ENCODE results near the gene JOSD1. TPM values are rescaled to one million over a fixed set of nuclear protein-coding genes. Genes with fewer than 3 reads are reported as not detected.

JOSD1 gene
- total and polyA plus RNA-seq, 9 of the 15 experiments (the other 6 are each of a cell fraction or from before 2014, with no cell fraction given) = 8.9 to 39.1 (median 30.4) TPM

GRCh38 chr22:38700789-38701628 lies at the start of gene JOSD1 (continued):
- TF ChIP-seq JUND (IDR thresholded peaks at IDR 0.05; ENCODE audit: borderline replicate concordance, low read depth, low read length) = peak; percentile 97
- peak; percentile 89; the same call in 2 of the 3 replicates for TF ChIP-seq JUND (tag; IDR thresholded peaks at IDR 0.05; ENCODE audit: borderline replicate concordance, low read depth, low read length)
- TF ChIP-seq PKNOX1 (IDR thresholded peaks at IDR 0.05) = no peak
- TF ChIP-seq ATF1 (CRISPR knock-in tag; IDR thresholded peaks at IDR 0.05) = peak; percentile 92
- peak; percentile 99 for TF ChIP-seq ATF1 (tag; IDR thresholded peaks at IDR 0.05)
- TF ChIP-seq ZNF184 (CRISPR knock-in tag; IDR thresholded peaks at IDR 0.05) = no peak
- TF ChIP-seq BRCA1 (IDR thresholded peaks at IDR 0.05) = no peak
- no peak for TF ChIP-seq BRCA1 (CRISPR knock-in tag; IDR thresholded peaks at IDR 0.05)
- TF ChIP-seq POLR3A (IDR thresholded peaks at IDR 0.05; ENCODE audit: borderline replicate concordance, extremely low read depth, insufficient read depth, insufficient read length) = no peak
- TF ChIP-seq WHSC1 (IDR thresholded peaks at IDR 0.05; ENCODE audit: low read length) = no peak
- TF ChIP-seq TEAD2 (tag; IDR thresholded peaks at IDR 0.05) = no peak
- peak; percentile 48; the same call in 1 of the 2 replicates for TF ChIP-seq CBX1 (IDR thresholded peaks at IDR 0.05; ENCODE audit: low read depth)
- no peak for TF ChIP-seq NFE2 (IDR thresholded peaks at IDR 0.05; ENCODE audit: low read depth)
- peak; percentile 91 for TF ChIP-seq ZBTB1 (CRISPR knock-in tag; IDR thresholded peaks at IDR 0.05; ENCODE audit: borderline replicate concordance, low read depth)
- peak; percentile 66; the same call in 1 of the 2 replicates for TF ChIP-seq ESRRA (IDR thresholded peaks at IDR 0.05; ENCODE audit: borderline replicate concordance, low read depth)
- peak; percentile 37; the same call in 1 of the 2 replicates for TF ChIP-seq FOXP1 (CRISPR knock-in tag; IDR thresholded peaks at IDR 0.05)
- no peak for TF ChIP-seq ZNF76 (CRISPR knock-in tag; IDR thresholded peaks at IDR 0.05; ENCODE audit: borderline replicate concordance)
- TF ChIP-seq ASH1L (IDR thresholded peaks at IDR 0.05; ENCODE audit: borderline replicate concordance, low read depth, partially characterized antibody) = no peak
- no peak for TF ChIP-seq TAF15 (IDR thresholded peaks at IDR 0.05; ENCODE audit: low read depth, low read length)
- TF ChIP-seq SMAD3 (CRISPR knock-in tag; conservative IDR thresholded peaks at IDR 0.05) = no peak
- TF ChIP-seq HLTF (IDR thresholded peaks at IDR 0.05) = no peak
- no peak for TF ChIP-seq AFF1 (IDR thresholded peaks at IDR 0.05; ENCODE audit: low read depth in 1 of 2, partially characterized antibody in 2 of 2)
- TF ChIP-seq POLR2B (IDR thresholded peaks at IDR 0.05; ENCODE audit: low read depth, partially characterized antibody) = no peak
- no peak for TF ChIP-seq ZNF444 (CRISPR knock-in tag; IDR thresholded peaks at IDR 0.05)
- no peak for TF ChIP-seq KLF10 (CRISPR knock-in tag; IDR thresholded peaks at IDR 0.05)
- no peak for TF ChIP-seq ZNF408 (CRISPR knock-in tag; IDR thresholded peaks at IDR 0.05; ENCODE audit: low read depth)

All from K562 (cell line).